SKM-1 (cell line): ENCODE data around the gene PCDHAC2.

ENCODE experiments used
- DNase-seq: peaks from one replicate; lab custom pipeline; 2025; ENCODE audit not compliant: unreplicated experiment; lab: John Stamatoyannopoulos, UW

Gene PCDHAC2

DNA sequence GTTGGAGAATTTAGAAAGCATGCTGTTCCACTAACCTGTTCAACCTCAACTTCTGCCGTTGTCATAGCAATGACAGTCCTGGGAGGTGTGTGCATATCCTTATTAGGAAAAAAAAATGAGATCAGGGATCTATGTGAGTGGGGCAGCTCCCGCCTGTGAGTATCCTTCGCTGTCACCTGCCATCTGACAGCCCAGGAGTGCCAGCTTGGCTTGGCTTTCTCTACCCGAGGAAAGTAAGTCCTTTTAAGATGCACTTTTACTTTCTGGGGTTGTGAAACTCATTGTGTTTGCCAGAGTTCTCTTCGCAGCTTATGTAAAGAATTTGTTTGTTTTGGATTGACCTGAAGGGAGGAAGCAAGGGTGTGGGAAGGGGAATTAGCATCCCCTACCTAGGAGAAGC, 21.8 kb downstream of the PCDHAC2 start:
- DNase-seq: no peak

DNA sequence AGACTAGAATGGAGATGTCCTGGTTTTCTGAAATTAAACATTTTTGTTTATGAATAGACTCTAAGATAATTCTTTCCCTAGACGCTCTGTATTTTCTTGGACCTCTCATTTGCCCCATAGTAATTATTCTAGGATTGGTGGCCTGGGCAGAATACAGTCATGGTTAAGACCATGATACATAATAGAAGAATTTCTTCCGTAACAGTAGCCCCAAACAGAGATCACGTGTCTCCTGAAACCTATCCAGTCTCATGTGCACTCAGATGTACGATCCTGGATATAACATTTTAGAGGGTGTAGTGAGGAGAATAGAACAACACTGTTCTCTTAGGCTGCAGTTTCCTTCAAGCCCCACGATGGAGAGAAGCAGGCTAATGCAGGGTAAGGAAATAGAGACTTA, 22.3 kb downstream of the PCDHAC2 start:
- DNase-seq: no peak

DNA sequence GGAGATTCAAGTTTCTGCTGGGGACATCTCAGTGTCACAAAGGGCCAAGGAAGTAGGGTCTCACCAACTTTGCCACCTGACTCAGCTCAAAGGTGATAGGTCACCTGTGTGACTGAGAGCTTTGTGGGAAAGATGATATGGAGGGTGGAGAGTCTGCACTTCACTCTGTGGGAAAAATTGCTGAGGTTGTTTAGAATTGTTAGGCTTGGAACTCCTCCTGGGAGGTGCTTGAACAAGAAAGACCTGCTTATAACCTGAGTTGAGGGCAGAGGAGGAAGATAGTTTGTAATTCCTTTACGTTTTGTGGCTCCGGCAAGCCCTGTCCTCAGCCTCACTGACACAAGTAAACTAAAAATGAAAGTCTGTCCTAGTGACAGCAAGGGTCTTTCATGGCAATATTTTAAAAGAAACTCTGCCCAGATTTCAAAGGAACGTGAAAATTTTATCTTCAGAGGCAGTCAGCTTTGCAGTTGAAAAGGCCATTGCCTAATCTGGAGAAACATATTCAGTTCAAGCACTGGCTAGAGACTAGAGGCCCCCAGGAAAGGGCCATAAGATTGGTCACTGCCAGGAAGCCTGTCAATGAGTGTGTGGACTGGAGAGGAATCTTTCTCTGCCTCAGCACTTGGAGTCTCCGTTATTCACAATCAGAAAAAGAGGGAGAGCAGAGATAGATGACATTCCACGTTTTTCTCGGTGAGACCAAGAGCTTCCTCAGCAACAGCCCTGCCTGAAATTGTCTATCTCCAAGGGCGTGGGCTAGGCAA, 23.2 kb downstream of the PCDHAC2 start:
- DNase-seq: no peak

DNA sequence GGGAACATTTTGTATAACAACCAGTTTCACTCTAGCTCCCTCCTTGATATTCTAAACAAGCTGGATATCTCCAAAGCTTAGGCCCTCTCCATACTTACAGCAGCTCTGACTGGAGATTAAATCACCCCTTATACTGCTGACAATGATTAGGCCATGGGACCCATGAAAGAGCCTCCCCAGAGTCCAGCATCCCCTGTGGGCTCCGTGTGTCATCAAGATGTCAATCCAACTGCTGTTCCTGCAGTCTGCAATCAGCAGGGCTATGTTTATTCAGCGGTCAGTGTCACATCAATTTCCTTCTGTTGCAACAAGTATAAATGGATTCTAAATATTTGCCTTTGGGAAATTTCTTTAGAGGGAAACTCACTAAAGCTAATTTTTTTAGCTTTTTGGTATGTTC, 26.6 kb downstream of the PCDHAC2 start:
- DNase-seq: no peak

DNA sequence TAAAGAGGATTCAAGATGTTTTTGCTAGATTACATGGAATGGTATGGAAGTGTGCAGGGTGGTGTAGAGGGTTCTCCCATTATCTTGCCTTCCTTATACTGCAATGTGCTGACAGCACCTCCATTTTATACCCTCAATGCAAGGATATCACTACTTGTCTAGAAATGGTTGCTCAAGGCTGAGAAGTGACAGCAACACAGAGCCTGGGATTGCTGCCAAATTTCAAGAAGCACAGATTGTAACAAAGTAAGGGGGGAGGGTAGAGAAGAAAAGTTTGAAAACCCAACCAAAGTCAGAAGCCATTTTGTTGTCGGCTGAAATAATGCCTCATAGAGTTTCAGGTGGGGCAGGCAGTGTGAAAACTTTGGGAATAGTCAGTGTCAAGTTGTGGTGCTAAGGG, 29.8 kb downstream of the PCDHAC2 start:
- no peak for DNase-seq

DNA sequence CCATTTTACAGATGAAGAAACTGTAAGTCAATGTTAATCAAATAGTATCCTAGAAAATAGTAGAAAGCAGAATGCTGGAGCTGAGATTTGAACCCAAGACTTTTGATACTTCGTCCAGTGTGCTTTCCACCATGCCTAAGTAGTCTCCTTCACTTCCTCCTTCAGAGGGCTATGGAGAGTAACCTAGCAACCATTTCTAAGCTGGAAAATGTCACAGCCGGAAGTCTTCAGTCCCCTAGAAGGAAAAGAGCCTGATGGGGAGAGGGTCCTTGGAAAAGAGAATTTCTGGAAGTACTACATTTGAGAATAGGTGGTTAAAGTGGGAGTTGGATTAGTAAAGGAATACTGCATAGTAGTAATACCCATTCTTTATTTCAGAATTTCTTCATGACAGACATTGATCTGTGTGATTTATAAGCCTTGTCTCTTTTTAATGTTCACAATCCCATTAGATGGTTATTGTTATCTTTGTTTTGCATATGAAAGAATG, 32.7 kb downstream of the PCDHAC2 start:
- DNase-seq: no peak

DNA sequence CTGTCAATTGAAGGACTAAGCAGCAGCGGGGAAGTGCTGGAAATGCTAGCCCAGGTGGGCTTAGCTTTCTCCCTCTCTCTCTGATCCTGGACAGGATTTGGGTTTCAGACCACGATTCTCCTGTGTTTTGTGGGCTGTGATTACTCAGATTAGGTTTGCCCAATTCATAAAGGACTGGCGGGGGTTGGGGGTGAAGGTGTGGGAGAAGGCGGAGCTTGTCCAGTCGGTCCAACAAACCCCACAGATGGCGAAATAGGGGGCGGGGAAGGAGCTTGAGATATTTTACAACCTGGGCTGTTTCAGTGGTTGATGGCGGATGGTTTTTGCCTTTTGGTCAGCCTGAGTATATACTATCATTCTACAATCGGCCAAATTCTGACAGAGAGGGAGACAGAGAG, 35.2 kb downstream of the PCDHAC2 start:
- DNase-seq: no peak

DNA sequence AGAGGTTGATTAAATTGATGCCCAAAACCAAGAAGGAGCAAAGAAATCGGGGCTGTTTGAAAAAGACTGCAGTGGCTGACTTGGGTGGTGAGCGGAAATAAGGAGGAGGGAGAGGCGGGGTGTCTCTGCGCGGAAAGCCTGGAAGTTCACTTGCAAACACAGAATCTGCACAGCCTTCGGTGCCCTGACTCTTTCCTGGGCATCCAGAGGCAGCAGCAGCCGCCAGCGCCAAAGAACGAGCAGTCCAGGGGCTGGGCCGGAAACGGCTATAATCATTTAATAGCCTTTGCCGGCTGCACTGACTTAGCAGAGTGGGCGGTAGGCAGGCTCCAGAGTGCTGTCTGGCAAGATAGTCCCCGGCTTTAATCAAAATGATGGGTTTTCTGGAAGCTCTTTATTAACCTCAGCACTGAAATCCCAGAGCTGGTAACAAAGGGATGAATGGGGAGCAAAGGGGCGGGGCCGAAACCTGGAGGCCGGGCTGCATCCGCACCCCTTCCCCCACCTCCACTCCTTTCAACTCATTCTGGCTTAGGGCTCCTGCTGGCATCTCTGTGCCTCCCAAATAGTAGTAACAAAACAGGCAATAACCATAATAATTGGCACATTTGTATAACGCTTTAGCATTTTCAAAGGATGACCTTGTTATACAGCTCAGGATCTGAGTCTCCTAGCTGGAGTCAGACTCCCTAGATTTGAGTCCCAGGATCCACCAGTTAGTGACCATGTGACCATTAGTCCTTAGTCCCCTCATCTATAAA, 35.7 kb downstream of the PCDHAC2 start:
- DNase-seq: no peak

DNA sequence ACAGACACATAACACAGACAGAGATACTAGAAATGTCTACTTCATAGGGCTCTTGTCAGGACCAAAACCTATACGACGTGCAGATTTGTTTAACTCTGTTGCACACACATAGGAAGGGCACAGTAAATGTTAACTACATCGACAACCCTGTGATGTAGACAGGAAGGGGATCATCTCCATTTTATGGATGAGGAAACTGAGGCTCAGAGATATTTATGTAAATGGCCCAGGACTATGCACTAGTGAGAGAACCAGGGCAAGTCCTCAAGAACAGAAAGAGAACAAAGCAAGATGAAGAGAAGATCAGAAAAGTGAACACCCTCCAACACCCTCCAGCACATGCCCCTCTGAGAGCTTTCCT, 36.3 kb downstream of the PCDHAC2 start:
- DNase-seq: no peak

DNA sequence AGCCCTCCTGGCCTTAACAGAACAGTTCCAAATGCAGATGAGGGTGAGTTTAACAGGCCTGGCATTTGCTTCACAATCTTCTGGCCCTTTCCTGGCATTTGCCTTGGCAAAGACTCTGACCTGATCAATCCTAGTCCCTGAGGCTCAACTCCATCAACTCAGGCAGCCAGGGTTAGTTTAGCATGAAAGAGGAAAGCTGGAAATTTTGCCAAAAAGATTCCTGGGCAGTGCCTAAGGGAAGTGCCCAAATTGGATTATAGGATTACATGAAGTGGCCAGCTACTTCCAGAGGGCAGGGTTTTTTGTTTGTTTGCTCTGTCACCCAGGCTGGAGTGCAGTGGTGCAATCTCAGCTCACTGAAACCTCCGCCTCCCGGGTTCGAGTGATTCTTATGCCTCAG, 36.8 kb downstream of the PCDHAC2 start:
- no peak for DNase-seq

DNA sequence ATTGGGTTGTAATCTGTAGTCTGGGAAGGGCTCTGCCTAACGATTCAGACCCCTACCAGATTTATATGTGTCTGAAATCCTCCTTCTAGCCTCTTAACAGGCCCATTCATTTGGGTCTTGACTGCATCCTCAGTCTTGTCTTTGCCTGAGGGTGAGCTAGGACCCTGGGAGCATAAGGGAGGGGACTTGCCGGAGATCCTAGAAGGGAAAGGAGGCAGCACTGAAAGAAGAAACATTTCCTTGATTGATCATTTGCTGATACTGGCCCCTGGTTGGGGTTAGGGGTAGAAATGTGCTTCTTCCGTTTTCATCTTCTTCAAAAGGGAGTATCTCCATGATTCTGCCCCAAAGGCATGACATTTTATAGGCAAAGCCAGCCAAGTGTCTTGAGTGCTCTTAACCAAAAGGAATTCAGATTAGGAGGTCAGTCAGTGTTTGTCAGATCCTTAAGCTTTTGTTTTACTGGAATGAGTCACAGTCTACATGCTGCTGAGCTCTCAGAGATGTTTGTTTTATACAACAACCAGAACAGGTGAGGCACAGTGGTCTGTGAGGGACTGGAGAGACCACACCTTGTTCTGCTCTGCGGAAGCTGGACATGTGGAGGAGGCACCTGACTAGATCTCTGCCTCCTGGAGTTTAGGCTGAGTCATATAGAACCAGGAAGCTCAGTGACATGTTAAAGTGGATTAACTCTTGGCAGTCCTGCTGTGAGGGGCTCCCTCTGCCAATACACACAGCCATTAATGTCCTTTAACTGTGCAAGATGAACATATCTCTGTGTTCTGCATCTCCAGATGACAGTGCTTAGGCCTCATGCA, 37.7 kb downstream of the PCDHAC2 start:
- DNase-seq: no peak

DNA sequence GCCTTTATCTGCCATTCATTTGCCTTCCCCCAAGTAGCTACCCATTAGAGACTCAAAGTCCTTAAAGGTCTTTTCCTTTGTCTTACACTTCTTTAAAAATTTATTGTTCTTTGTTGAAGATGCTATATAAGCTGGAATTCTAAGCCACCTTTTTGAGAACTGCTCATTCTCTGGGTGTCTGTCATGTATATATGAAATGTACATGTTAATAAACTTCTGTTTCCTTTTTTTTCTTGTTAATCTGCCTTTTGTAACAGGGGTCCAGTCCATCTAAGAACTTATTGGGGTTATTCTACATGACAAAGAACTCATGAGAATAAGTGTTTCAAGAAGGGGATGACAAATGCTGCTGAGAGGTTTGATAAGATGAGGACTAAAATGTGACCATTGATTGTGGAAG, 41.5 kb downstream of the PCDHAC2 start:
- DNase-seq: no peak

DNA sequence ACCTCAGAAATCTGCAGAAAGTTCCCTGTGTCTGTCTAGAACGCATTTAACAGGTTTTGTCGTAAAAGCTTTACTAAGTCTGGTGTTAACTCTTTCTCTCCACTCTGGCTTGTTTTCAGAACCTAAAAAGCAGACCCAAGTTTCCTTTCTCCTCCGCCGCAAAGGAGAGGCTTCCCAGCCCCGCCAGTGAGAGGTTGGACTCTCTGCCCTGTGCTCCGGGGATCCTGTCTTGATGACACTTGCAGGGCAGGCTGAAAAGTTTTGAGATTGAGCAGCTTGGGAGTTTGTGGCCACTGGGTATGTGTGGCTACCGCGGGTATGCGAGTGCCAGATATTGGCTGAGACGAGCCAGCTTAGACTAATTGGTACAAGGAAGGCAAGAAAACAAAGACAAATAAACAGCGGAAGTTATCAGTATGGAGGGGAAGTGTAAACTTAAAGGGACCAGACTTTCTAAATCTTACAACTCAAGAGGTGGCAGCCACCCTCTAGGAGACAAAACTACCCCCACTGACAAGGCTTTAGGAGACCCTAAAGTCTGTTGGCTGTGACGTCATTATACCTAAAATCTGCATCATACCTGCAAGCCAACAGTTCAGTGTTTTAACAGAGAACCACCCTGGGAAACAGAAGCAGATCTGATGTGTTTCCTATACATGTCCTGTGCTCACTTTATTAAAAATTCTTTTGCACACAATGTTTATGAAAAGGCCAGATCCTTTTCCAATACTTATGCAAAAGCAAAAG, 43.9 kb downstream of the PCDHAC2 start:
- DNase-seq: no peak

DNA sequence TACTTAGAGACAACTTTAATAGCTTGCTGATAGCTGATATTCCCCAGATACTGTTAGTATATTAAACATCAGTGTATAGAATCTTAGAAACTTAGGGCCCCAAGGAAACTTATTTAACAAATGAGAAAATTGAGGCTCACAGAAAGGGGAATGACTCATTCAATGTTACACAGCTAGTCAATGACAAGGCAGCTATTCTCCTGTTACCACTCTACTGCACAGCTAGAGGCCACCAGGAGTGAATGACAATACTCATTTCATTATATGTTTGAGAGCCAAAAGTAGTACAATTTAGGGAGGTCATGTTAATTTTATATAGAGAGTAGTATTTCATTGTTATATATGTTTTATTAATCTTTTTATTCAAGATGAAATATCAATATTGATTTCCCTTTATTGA, 51.7 kb downstream of the PCDHAC2 start:
- no peak for DNase-seq
